Activated T-cell treated with anti-CD3 and anti-CD28 coated beads, Interleukin-2, amount 50 U/mL, for 4 hours (primary cell): ENCODE measurements around the gene PIAS4. TPM values are rescaled to one million over a fixed set of nuclear protein-coding genes. Genes with fewer than 3 reads are reported as not detected.
A peak's percentile ranks its signal among the peaks of the same experiment; 100 is the strongest.
"Not testable (repeated sequence)": the region's sequence is repeated elsewhere in the genome, so short reads cannot be mapped to it uniquely, and the experiment has no call there.

Source experiments
- ATAC-seq, 2 donors: fragments of 200-7000 bp; cut with Tn5 transposase; one replicate each; pipeline ENCODE4 v1.10.0; 2021
- DNase-seq: peaks from one replicate; pipeline ENCODE4 v3.0.0-alpha.2; 2020
- H3K27me3 Mint-ChIP-seq: one replicate; pipeline ENCODE4 v1.8.0; 2021; ENCODE audit warnings: low read depth, mixed read lengths
- H3K36me3 Mint-ChIP-seq: one replicate; pipeline ENCODE4 v1.8.0; 2022; ENCODE audit warnings: mixed read lengths; ENCODE audit not compliant: insufficient read depth
- H3K4me1 Mint-ChIP-seq: one replicate; pipeline ENCODE4 v1.8.0; 2021; ENCODE audit warnings: low read depth, mixed read lengths
- H3K4me3 Mint-ChIP-seq: one replicate; pipeline ENCODE4 v1.8.0; 2021; ENCODE audit warnings: mild to moderate bottlenecking, moderate library complexity, mixed read lengths
- H3K9me3 Mint-ChIP-seq: one replicate; pipeline ENCODE4 v1.8.0; 2021; ENCODE audit warnings: mixed read lengths
- total RNA-seq, 3 donors: library from RNA; stranded (reverse); gene quantifications; one replicate each; pipeline ENCODE4 v1.2.1, GENCODE V29; 2021

The PIAS4 gene
- total RNA-seq, 3 donors from 2014 or later: 33.9 to 37.0 (median 35.3) TPM

DNA sequence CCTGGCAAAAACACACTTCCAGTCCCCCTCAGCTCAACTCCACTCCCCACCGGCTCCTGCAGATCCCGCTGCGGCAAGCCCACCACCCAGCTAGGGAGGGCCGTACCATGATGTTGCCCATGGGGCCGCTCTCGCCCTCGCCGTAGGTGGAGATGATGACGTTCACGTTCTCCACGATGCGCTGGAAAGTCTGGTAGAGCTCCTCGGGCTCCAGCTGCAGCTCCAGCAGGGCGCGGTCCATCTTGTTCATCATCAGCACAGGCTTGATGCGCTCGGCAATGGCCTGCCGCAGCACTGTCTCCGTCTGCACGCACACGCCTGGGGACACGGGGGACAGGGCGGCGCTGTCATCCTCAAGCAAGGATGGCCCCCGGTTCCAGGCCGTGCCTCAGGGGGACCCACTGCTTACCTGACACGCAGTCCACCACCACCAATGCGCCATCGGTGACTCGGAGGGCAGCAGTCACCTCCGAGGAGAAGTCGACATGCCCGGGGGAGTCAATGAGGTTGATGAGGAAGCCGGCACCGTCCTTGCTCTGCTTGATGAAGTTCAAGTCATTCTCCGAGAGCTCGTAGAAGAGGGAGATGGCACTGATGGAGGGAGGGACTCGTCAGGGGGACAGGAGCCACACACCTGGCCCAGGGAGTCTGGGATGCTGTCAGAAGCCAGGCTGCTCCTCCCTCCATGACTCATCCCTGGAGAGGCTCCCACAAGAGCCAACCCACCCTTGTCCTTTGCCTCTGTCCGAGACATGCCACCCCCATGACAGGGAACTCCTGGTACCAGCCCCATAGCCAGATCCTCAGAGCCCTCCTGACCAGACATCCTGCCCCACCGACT, 24.6 kb upstream of the PIAS4 start:
- no peaks in the 10 kb centered on the region for H3K9me3 Mint-ChIP-seq
- H3K4me3 Mint-ChIP-seq: peak overlapping the region; percentile 98
- peaks cover 46% of the 10 kb centered on the region for H3K36me3 Mint-ChIP-seq
- peaks cover 57% of the 10 kb centered on the region for H3K4me1 Mint-ChIP-seq
- no peak for DNase-seq
- ATAC-seq: no peak
- H3K27me3 Mint-ChIP-seq: no peaks in the 10 kb centered on the region

DNA sequence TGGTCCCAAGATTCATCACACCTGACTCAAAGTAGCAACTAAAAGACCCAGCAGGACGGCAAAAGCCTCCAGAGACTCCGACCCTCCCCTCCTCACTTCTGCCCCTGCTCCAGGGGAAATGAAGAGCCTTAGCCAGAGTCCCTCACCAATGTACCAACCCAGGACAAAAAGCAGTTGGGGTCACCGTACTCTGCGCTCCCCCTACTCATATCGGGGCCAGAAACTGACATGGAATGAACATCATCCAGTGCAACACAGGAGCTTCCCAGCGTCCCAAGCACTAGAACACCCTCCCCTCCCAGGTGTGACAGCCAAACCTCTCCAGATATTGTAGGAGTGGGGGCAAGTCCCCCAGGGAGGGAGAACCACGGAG, 24.0 kb upstream of the PIAS4 start:
- H3K27me3 Mint-ChIP-seq: no peaks in the 10 kb centered on the region
- ATAC-seq (no peak), DNase-seq (no peak)
- H3K4me3 Mint-ChIP-seq: peak overlapping the region; percentile 98
- peaks cover 43% of the 10 kb centered on the region for H3K36me3 Mint-ChIP-seq
- peaks cover 53% of the 10 kb centered on the region for H3K4me1 Mint-ChIP-seq
- no peaks in the 10 kb centered on the region for H3K9me3 Mint-ChIP-seq

DNA sequence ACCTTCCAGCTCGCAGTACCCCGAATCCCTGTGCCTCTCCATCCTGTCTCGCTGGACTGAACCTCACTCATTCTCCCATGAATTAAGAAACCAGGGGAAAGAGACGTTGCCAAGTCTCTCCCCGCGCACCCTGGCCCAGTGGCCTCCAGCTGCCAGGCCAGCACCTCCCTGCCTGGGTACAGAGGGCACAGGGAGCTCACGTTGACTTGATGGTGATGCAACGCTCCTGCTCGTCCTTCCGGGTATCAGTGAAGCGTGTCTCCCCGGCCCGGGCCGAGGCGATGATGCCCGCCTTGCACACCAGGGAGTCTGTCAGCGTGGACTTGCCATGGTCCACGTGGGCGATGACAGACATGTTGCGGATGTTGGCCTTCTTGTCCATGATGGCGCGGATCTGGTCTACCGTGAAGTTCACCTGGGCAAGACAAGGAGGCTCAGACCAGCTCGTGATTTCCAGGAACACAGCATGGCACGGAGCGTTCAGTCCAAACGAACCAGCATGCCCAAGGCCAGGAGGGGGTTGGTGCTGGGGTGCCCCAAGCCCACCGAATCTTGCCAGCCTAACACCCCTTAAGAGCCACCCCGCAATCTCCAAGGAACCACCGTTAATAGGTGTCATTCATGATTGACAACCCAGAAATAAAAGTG, 23.5 kb upstream of the PIAS4 start:
- Mint-ChIP-seq H3K27me3 (no peaks in the 10 kb centered on the region), H3K4me1 (peaks cover 52% of the 10 kb centered on the region), H3K36me3 (peaks cover 40% of the 10 kb centered on the region), H3K9me3 (no peaks in the 10 kb centered on the region), H3K4me3 (peak overlapping the region; percentile 98)
- no peak for ATAC-seq
- DNase-seq: no peak

DNA sequence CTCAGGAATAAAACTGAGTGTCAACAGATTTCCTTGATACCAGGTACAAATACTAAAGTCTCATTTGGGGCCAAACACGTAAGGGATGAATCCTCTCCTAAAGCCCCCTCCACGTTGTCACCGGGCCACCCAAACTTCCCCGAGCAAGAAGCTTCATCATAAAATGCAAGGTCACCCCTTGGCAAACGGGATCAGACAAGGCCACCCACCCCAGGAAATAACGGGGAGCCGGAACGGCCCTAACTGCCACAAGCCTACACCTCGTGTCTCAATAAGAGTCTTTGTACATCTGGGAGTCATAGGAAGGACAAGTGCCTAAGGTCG, 23.0 kb upstream of the PIAS4 start:
- ATAC-seq (no peak), DNase-seq (no peak)
- no peaks in the 10 kb centered on the region for H3K9me3 Mint-ChIP-seq
- peak overlapping the region; percentile 98 for H3K4me3 Mint-ChIP-seq
- peaks cover 47% of the 10 kb centered on the region for H3K4me1 Mint-ChIP-seq
- H3K27me3 Mint-ChIP-seq: no peaks in the 10 kb centered on the region
- peaks cover 36% of the 10 kb centered on the region for H3K36me3 Mint-ChIP-seq

DNA sequence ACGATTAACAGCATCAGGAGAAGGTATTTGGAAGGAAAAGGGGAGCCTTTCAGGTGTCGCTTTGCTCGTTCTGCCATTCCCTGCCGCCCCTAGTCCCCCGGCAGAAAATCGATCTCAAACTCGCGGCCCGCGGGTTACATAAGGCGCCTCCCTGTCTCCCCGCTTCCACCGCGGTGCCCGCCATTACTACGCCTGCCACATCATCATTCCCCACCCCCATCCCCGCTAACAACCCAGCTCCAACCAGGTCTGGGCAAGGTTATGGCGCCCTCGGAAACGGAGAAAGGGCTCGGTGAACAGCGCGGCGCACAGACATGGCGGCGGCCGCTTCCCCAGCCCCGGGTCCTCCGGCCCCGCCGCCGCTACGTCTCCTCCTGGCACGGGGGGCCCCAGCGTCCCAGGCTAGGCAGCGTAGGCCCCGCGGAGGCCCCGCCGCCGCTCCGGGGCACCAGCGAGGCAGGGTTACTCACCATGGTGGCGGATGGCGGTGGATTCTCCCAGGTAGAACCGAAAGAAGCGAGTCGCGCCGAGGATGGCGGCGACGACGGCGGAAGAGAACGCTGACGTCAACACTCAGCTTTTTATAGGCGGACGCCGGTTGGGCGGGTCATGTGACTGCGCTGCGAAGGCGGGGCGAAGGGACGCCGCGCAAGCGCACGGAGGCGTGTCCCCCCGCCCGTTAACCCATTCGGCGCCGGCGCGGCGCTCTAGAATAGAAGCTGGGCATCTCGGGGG, 22.5 kb upstream of the PIAS4 start, which contains the start of gene EEF2:
Gene EEF2, minus strand, starts transcription at position 556 of the 735 bp plus-strand sequence. Its CDS starts 83 bp downstream, at position 473.
- peak; percentile 39 to 53 for ATAC-seq
- peak; percentile 93 for DNase-seq
- peak within 1 kb of the TSS; percentile 98 for H3K4me3 Mint-ChIP-seq
- no peaks in the 10 kb centered on the region for H3K9me3 Mint-ChIP-seq
- H3K4me1 Mint-ChIP-seq: peaks cover 46% of the 10 kb centered on the region
- H3K27me3 Mint-ChIP-seq: no peaks in the 10 kb centered on the region
- H3K36me3 Mint-ChIP-seq: peaks cover 33% of the 10 kb centered on the region

DNA sequence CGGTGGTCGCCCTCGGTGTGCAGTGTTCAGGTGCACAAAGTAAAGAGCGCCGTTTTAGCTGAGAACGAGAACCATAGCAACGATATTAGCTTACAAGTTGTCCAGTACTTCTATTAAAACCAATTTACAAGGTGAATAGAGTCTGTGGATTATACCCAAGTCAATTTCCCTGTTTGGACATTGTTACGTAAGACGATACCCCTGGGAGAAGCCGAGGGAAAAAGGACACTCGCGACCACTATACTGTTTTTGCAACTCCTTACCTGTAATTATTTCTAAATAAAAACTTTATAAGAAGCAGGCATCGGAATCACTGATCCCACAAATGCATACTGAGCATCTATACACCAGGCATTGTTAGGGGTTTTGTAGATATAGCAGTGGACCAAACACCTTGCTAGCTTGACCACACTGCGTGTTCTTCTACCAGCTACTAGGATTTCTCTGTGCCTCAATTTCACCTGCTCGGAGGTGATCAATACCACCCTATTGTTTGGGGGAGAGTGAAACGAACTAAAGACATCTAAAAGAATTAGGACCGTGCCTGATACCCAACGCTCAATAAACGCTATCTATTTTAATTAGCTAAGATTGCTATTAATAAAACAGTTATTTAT, 21.8 kb upstream of the PIAS4 start:
- H3K9me3 Mint-ChIP-seq: no peaks in the 10 kb centered on the region
- no peak for DNase-seq
- H3K4me3 Mint-ChIP-seq: peak overlapping the region; percentile 98
- peaks cover 49% of the 10 kb centered on the region for H3K4me1 Mint-ChIP-seq
- peaks cover 33% of the 10 kb centered on the region for H3K36me3 Mint-ChIP-seq
- ATAC-seq: no peak
- H3K27me3 Mint-ChIP-seq: no peaks in the 10 kb centered on the region

DNA sequence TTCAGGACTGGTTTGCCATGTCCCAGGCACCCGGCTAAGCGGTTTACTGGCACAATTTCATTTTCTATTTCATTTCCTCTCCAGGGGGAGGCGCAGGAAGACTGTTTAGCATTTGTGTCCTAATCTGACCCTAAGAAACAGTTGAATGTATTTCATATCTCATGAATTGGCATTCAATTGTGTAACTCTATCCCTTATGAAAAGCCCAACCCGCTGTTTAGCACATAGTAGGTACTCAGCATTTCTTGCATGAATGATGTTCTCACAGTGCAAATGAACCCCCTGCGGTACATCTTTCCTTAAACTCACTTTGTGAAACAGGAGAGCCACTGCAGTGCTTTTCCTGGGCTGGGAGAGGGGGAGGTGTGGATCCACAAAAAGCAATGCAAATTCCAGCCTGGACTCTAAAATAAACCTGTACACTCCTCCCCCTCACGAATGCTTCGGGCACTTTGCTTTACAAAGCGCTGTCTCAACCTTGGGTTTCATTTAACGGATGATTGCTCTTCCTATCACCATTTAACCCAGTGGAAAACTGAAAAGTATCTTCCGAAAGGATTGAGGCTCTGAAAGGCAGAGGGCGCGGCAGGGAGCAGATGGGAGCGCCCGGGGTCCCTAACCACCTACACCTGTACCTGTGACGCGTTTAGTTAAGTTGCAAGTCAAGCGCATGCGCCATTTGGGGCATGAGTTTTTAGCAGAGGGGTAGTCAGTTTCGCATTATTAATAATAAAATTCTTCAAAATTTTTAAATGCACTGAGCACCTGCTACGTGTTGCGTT, 21.1 kb upstream of the PIAS4 start:
- Mint-ChIP-seq H3K27me3 (no peaks in the 10 kb centered on the region), H3K36me3 (peaks cover 30% of the 10 kb centered on the region), H3K9me3 (no peaks in the 10 kb centered on the region), H3K4me3 (peak overlapping the region; percentile 98), H3K4me1 (peaks cover 47% of the 10 kb centered on the region)
- peak; percentile 47 for DNase-seq
- peak; percentile 15 to 19 for ATAC-seq

DNA sequence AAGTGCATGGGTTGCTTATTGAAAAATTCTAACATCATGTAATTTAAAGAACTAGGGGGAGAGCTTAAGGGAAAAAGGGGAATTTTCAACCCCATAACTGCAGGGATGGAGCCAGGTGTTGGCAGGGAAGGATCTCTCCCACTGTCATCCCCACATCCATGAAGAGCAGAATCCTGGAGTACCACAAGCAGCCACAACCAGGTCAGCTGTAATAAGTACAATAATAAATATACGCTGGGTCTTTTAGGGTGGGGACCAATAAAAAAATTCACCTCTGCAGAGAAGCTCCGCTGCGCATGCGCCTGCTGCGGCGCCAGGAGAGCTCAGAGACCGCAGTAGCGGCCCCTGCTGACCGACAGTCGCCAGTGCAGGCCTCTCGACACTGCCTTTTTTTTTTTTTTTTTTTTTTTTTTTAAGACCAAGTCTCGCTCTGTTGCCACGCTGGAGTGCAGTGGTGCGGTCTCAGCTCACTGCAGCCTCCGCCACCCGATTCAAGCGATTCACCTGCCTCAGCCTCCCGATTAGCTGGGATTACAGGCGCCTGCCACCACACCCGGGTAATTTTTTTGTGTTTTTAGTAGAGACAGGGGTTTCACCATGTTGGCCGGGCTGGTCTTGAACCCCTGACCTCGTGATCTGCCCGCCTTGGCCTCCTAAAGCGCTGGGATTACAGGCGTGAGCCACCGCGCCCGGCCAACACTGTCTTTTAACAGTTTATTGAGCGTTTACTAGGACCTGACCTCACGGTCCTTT, 19.7 kb upstream of the PIAS4 start:
- peak; percentile 85 for DNase-seq
- Mint-ChIP-seq H3K4me3 (peak overlapping the region; percentile 59), H3K36me3 (peaks cover 21% of the 10 kb centered on the region), H3K9me3 (no peaks in the 10 kb centered on the region), H3K4me1 (peaks cover 39% of the 10 kb centered on the region), H3K27me3 (no peaks in the 10 kb centered on the region)
- peak; percentile 10 to 12 for ATAC-seq

DNA sequence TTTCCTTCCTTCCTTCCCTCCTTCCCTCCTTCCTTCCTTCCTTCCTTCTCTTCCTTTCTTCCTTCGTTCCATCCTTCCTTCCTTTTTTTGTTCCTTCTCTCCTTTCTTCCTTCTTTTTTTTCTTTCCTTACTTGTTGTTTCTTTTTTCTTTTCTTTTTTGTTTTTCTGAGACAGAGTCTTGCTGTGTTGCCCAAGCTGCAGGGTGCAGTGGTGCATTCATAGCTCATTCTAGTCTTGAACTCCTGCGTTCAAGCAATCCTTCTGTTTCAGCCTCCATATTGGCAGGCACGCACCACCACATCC, 16.8 kb upstream of the PIAS4 start:
- DNase-seq (no peak), ATAC-seq (no peak)
- peaks cover 20% of the 10 kb centered on the region for H3K4me1 Mint-ChIP-seq

DNA sequence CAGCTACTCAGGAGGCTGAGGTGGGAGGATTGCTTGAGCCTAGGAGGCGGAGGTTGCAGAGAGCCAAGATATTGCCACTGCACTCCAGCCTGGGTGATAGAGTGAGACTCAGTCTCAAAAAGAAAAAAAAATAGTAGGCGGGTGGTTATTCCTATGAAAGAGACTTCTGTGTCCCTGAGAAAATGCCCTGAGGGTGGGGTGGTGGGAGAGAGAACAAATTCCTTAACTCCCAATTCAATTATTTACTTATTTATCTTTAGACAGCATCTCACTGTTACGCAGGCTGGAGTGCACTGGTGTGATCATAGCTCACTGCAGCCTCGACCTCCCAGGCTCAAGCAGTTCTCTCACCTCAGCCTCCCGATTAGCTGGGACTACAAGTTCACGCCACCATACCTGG, 11.9 kb upstream of the PIAS4 start:
- no peak for ATAC-seq
- Mint-ChIP-seq H3K36me3 (no peaks in the 10 kb centered on the region), H3K27me3 (no peaks in the 10 kb centered on the region), H3K4me3 (no peak overlapping the region), H3K9me3 (no peaks in the 10 kb centered on the region), H3K4me1 (peaks cover 2% of the 10 kb centered on the region)
- no peak for DNase-seq

More for the DNA sequence above, 16.8 kb upstream of the PIAS4 start:
- Mint-ChIP-seq H3K4me3 (peak overlapping the region; percentile 24), H3K27me3 (no peaks in the 10 kb centered on the region), H3K9me3 (no peaks in the 10 kb centered on the region), H3K36me3 (no peaks in the 10 kb centered on the region)

DNA sequence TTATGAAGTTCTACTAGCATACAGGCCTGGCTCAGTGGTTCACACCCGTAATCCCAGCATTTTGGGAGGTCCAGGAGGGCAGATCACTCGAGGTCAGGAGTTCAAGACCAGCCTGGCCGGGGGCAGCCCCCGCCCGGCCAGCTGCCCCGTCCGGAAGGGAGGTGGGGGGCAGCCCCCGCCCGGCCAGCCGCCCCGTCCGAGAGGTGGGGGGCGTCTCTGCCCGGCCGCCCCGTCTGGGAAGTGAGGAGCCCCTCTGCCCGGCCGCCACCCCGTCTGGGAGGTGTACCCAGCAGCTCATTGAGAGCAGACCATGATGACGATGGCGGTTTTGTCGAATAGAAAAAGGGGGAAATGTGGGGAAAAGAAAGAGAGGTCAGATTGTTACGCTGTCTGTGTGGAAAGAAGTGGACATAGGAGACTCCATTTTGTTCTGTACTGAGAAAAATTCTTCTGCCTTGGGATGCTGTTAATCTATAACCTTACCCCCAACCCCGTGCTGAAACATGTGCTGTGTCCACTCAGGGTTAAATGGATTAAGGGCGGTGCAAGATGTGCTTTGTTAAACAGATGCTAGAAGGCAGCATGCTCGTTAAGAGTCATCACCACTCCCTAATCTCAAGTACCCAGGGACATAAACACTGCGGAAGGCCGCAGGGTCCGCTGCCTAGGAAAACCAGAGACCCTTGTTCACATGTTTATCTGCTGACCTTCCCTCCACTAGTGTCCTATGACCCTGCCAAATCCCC, 8.7 kb upstream of the PIAS4 start:
- not testable (repeated sequence) for DNase-seq, H3K4me1 Mint-ChIP-seq, H3K9me3 Mint-ChIP-seq, H3K27me3 Mint-ChIP-seq, H3K36me3 Mint-ChIP-seq, H3K4me3 Mint-ChIP-seq, ATAC-seq

DNA sequence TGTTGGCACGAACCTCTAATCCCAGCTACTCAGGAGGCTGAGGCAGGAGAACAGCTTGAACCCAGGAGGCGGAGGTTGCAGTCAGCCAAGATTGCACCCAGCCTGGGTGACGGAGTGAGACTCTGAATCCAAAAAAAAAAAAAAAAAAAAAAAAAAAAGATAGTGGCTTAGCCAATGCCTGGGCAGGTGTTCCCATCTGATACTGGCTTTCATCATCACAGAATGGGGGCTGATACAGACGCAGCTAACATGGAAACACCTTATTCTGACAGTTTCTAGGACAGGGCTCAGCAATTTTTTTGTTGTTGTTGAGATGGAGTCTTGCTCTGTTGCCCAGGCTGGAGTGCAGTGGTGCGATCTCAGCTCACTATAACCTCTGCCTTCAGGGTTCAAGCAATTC, 6.7 kb upstream of the PIAS4 start:
- H3K36me3 Mint-ChIP-seq, DNase-seq, ATAC-seq, H3K4me3 Mint-ChIP-seq, H3K9me3 Mint-ChIP-seq, H3K4me1 Mint-ChIP-seq, H3K27me3 Mint-ChIP-seq: not testable (repeated sequence)

DNA sequence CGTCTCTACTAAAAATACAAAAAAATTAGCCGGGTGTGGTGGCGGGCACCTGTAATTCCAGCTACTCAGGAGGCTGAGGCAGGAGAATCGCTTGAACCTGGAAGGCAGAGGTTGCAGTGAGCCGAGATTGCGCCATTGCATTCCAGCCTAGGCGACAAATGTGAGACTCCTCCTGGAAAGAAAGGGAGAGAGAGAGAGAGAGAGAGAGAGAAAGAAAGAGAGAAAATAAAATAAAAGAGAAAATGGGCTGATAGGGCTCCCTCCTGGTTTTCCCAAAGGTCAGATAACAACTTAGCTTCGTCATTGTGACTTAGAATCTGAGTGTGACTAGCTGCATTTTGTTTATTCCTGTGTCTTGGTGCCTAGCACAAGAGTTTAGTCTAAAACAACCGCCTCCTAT, 2.1 kb upstream of the PIAS4 start:
- not testable (repeated sequence) for H3K9me3 Mint-ChIP-seq, H3K36me3 Mint-ChIP-seq, H3K4me3 Mint-ChIP-seq, H3K27me3 Mint-ChIP-seq, DNase-seq, ATAC-seq
- H3K4me1 Mint-ChIP-seq: peaks cover 21% of the 10 kb centered on the region
